Stimulated activated CD4-positive, alpha-beta T cell treated with anti-CD3 and anti-CD28 coated beads, Interleukin-1b, Interleukin-23, amount 100 ng/mL, for 24 hours (primary cell): ENCODE measurements around the gene TRIM10.
"Not testable (repeated sequence)": the region's sequence is repeated elsewhere in the genome, so short reads cannot be mapped to it uniquely, and the experiment has no call there.

Experiments used
- DNase-seq, 4 experiments: peaks; one replicate each; pipeline ENCODE4 v3.0.0-alpha.2; 2020; ENCODE audit warnings: low read depth in 4 of 4, low spot score in 1 of 4

Gene TRIM10

GRCh38 chr6:30130179-30130679, 30.8 kb downstream of the TRIM10 start:
- DNase-seq = no peak

- DNase-seq = no peak
Observed at GRCh38 chr6:30129265-30130178, 31.5 kb downstream of the TRIM10 start.

- no peak for DNase-seq
Observed at GRCh38 chr6:30127238-30128093, 33.5 kb downstream of the TRIM10 start.

- no peak for DNase-seq
Observed at GRCh38 chr6:30122515-30122914, 38.5 kb downstream of the TRIM10 start.

GRCh38 chr6:30121446-30122366, 39.3 kb downstream of the TRIM10 start:
- DNase-seq = no peak

GRCh38 chr6:30118691-30119090, 42.3 kb downstream of the TRIM10 start:
- not testable (repeated sequence) for DNase-seq

GRCh38 chr6:30116724-30117123, 44.3 kb downstream of the TRIM10 start:
- no peak for DNase-seq

- DNase-seq = no peak
Observed at GRCh38 chr6:30113841-30114240, 47.2 kb downstream of the TRIM10 start.

GRCh38 chr6:30113003-30113759, 47.8 kb downstream of the TRIM10 start, which contains the start of gene TRIM31:
TRIM31 (minus strand) TSS chr6:30113090; CDS start chr6:30112805, 285 bp downstream.
- no peak for DNase-seq

- no peak for DNase-seq
Observed at GRCh38 chr6:30112402-30112994, 48.5 kb downstream of the TRIM10 start.

GRCh38 chr6:30111266-30111856, 49.6 kb downstream of the TRIM10 start:
- no peak for DNase-seq

- DNase-seq = no peak
Observed at GRCh38 chr6:30104661-30105060, 56.4 kb downstream of the TRIM10 start.

- no peak for DNase-seq
Observed at GRCh38 chr6:30103872-30104179, 57.2 kb downstream of the TRIM10 start.

- peak; percentile 63 to 73 (median 68) for DNase-seq
Observed at GRCh38 chr6:30102970-30103871, 57.8 kb downstream of the TRIM10 start.

- no peak for DNase-seq
Observed at GRCh38 chr6:30102414-30102969, 58.5 kb downstream of the TRIM10 start.
